Adrenal gland (tissue), 5 donors: ENCODE data around the gene CRISPLD2.

Experiments
- CTCF ChIP-seq, 6 experiments: fragments of 450-650 bp in 4 of 6; fragments of 200-600 bp in 2 of 6; sonication (generic) in 1 of 6; IDR thresholded peaks; 1 replicate in 5 of 6; 2 replicates in 1 of 6; pipeline versions ENCODE4 v1.5.1 to v1.8.0; 2016 to 2021; ENCODE audit warnings: antibody characterized with exemption in 6 of 6, mild to moderate bottlenecking in 2 of 6, moderate library complexity in 1 of 6
- POLR2A ChIP-seq, 2 donors: fragments of 450-650 bp; IDR thresholded peaks; one replicate each; pipeline ENCODE4 v1.6.1; 2017; ENCODE audit warnings: antibody characterized with exemption in 2 of 2, mild to moderate bottlenecking in 2 of 2, moderate library complexity in 1 of 2
- donor health status: DM: no; HTN: no; CAD: no.

- TF ChIP-seq CTCF (IDR thresholded peaks at IDR 0.05) (no peak), POLR2A (IDR thresholded peaks at IDR 0.05) (no peak)
Observed at GRCh38 chr16:84853534-84853933, 33.7 kb downstream of the CRISPLD2 start.
